NCI-H187 treated with DMSO at 0.1 percent for 48 hours (cell line): Measurements from ENCODE around the gene MATN3.
"Not testable (repeated sequence)": the region's sequence is repeated elsewhere in the genome, so short reads cannot be mapped to it uniquely, and the experiment has no call there.

Experiments used
- DNase-seq: peaks from one replicate; lab custom pipeline; 2025; lab: John Stamatoyannopoulos, UW

The MATN3 gene

GRCh38 chr2:20012282-20013125 lies at the start of gene MATN3:
Gene MATN3 (minus strand): TSS chr2:20012668. CDS start chr2:20012631, 37 bp downstream.
- no peak for DNase-seq

GRCh38 chr2:20061940-20062339 lies 49.5 kb upstream of the MATN3 start:
- no peak for DNase-seq

- DNase-seq, result no peak
Observed at GRCh38 chr2:20061476-20061875, 49.0 kb upstream of the MATN3 start.

GRCh38 chr2:20060106-20060505 lies 47.6 kb upstream of the MATN3 start:
- DNase-seq, result no peak

- no peak for DNase-seq
Observed at GRCh38 chr2:20057268-20057667, 44.8 kb upstream of the MATN3 start.

GRCh38 chr2:20054931-20055330 lies 42.5 kb upstream of the MATN3 start:
- no peak for DNase-seq

GRCh38 chr2:20054119-20054518 lies 41.7 kb upstream of the MATN3 start:
- DNase-seq, result no peak

- DNase-seq, result peak; percentile 61
Observed at GRCh38 chr2:20052861-20053281, 40.4 kb upstream of the MATN3 start.

GRCh38 chr2:20052229-20052851 lies 39.9 kb upstream of the MATN3 start:
- DNase-seq, result no peak

GRCh38 chr2:20051532-20052228 lies 39.2 kb upstream of the MATN3 start, which contains the start of gene LAPTM4A:
Gene LAPTM4A (minus strand): TSS chr2:20051628. CDS start chr2:20051520, 108 bp downstream.
- peak; percentile 97 for DNase-seq

GRCh38 chr2:20050646-20051531 lies 38.4 kb upstream of the MATN3 start:
- no peak for DNase-seq

GRCh38 chr2:20050104-20050645 lies 37.7 kb upstream of the MATN3 start:
- DNase-seq, result peak; percentile 64

- no peak for DNase-seq
Observed at GRCh38 chr2:20049637-20050036, 37.2 kb upstream of the MATN3 start.

GRCh38 chr2:20048488-20049448 lies 36.3 kb upstream of the MATN3 start:
- DNase-seq, result no peak

- DNase-seq, result not testable (repeated sequence)
Observed at GRCh38 chr2:20045712-20046292, 33.3 kb upstream of the MATN3 start.

GRCh38 chr2:20044778-20045177 lies 32.3 kb upstream of the MATN3 start:
- DNase-seq, result no peak

GRCh38 chr2:20042531-20042930 lies 30.1 kb upstream of the MATN3 start:
- DNase-seq, result no peak

GRCh38 chr2:20040489-20041172 lies 28.2 kb upstream of the MATN3 start:
- DNase-seq, result no peak

- no peak for DNase-seq
Observed at GRCh38 chr2:20037660-20038059, 25.2 kb upstream of the MATN3 start.
